ENCODE results near the gene ZBTB20.

GRCh38 chr3:114408736-114409670 lies 738.1 kb downstream of the ZBTB20 start:
- TF ChIP-seq EP300 (IDR thresholded peaks at IDR 0.05; ENCODE audit: borderline replicate concordance in 1 of 2, low read depth in 1 of 2, low read length in 1 of 2) = no peak
- no peak for TF ChIP-seq CTCF (IDR thresholded peaks at IDR 0.05)
- no peak for TF ChIP-seq POLR2AphosphoS5 (IDR thresholded peaks at IDR 0.05; ENCODE audit: low read depth, low read length)
- no peak for TF ChIP-seq RFX5 (IDR thresholded peaks at IDR 0.05; ENCODE audit: low read length)
- peak; percentile 71 for TF ChIP-seq GATA2 (CRISPR knock-in tag; IDR thresholded peaks at IDR 0.05)

Measured in SK-N-SH (cell line).